Left ventricle myocardium inferior (tissue), 1 donor: ENCODE measurements around the gene LDLRAD3. TPM values are rescaled to one million over a fixed set of nuclear protein-coding genes. Genes with fewer than 3 reads are reported as not detected.

Experiments
- DNase-seq: peaks from one replicate; pipeline ENCODE4 v3.0.0-alpha.2; 2020
- H3K27ac ChIP-seq: fragments of 200-600 bp; replicated peaks from 2 replicates; pipeline ENCODE4 v1.8.0; 2021
- H3K27me3 ChIP-seq: fragments of 200-600 bp; 2 replicates; pipeline ENCODE4 v1.8.0; 2021; ENCODE audit warnings: low read depth
- H3K36me3 ChIP-seq: fragments of 200-600 bp; 2 replicates; pipeline ENCODE4 v1.8.0; 2021
- H3K4me1 ChIP-seq: fragments of 200-600 bp; 2 replicates; pipeline ENCODE4 v1.8.0; 2021
- H3K4me3 ChIP-seq: fragments of 200-600 bp; 2 replicates; pipeline ENCODE4 v1.8.0; 2021; ENCODE audit warnings: mild to moderate bottlenecking, moderate library complexity
- H3K9me3 ChIP-seq: fragments of 200-600 bp; replicated peaks from 2 replicates; pipeline ENCODE4 v1.8.0; 2021
- intact Hi-C: fragments of 100-400 bp; cut with micrococcal nuclease; formaldehyde crosslinking; loops from one replicate; pipeline ENCODE4 v1.11.0; 2022
- total RNA-seq: library from RNA; stranded (reverse); fragmentation: NEBNext Ultra II Directional; extraction: Animal tissue kit (Norgen Biotek cat#: 25700); gene quantifications from one replicate; pipeline ENCODE4 v1.2.1, GENCODE V29; 2021
- TF ChIP-seq, protein P1 (sequence below): fragments of 200-600 bp; IDR thresholded peaks from 2 replicates; pipeline ENCODE4 v1.8.0; 2021; ENCODE audit warnings: antibody characterized with exemption, mild to moderate bottlenecking, borderline replicate concordance
- donor health status: DM: no; HTN: yes; CAD: no; lungs with severe emphysema.

The LDLRAD3 gene
- total RNA-seq, 1 donor from 2014 or later: 1.0 TPM

- Histone ChIP-seq H3K36me3 (no peaks in the 10 kb centered on the region), H3K9me3 (peaks cover 7% of the 10 kb centered on the region), H3K27ac (no peak overlapping the region), H3K4me3 (no peak overlapping the region), H3K4me1 (peaks cover 4% of the 10 kb centered on the region), H3K27me3 (no peaks in the 10 kb centered on the region)
- no peak for DNase-seq
- TF ChIP-seq, protein P1, sequence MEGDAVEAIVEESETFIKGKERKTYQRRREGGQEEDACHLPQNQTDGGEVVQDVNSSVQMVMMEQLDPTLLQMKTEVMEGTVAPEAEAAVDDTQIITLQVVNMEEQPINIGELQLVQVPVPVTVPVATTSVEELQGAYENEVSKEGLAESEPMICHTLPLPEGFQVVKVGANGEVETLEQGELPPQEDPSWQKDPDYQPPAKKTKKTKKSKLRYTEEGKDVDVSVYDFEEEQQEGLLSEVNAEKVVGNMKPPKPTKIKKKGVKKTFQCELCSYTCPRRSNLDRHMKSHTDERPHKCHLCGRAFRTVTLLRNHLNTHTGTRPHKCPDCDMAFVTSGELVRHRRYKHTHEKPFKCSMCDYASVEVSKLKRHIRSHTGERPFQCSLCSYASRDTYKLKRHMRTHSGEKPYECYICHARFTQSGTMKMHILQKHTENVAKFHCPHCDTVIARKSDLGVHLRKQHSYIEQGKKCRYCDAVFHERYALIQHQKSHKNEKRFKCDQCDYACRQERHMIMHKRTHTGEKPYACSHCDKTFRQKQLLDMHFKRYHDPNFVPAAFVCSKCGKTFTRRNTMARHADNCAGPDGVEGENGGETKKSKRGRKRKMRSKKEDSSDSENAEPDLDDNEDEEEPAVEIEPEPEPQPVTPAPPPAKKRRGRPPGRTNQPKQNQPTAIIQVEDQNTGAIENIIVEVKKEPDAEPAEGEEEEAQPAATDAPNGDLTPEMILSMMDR: no peak
- intact Hi-C loops: no loop called here
These were observed 56.8 kb downstream of the LDLRAD3 start for GRCh38 chr11:36000616-36001190.

DNA sequence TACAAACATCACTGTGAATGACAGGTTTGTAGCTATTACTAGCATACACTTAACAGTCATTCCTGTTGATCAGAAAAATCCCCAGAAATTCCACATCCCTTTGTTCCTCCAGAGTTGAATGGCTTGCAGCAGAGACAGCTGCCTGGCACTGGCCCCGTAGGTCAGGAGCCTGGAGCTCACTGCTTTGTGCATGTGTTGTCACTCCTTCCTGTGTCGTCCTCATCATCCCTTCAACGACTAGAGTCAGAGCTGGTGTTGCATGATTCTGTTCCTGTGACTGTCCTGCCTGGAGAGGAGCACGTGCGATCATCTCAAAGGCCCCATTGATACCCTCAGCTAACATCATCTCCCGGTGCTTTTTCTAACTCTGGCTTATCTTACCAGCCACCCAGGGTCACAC lies 58.3 kb downstream of the LDLRAD3 start:
- H3K27ac ChIP-seq: no peak overlapping the region
- H3K4me1 ChIP-seq: peaks cover 4% of the 10 kb centered on the region
- no peaks in the 10 kb centered on the region for H3K36me3 ChIP-seq
- intact Hi-C loops: no loop called here
- peaks cover 7% of the 10 kb centered on the region for H3K9me3 ChIP-seq
- H3K4me3 ChIP-seq: no peak overlapping the region
- TF ChIP-seq, protein P1: no peak
- no peaks in the 10 kb centered on the region for H3K27me3 ChIP-seq
- DNase-seq: no peak

GRCh38 chr11:36002796-36003195 lies 58.9 kb downstream of the LDLRAD3 start:
- TF ChIP-seq, protein P1: no peak
- Histone ChIP-seq H3K27me3 (no peaks in the 10 kb centered on the region), H3K9me3 (peaks cover 7% of the 10 kb centered on the region), H3K4me3 (no peak overlapping the region), H3K36me3 (no peaks in the 10 kb centered on the region), H3K4me1 (peaks cover 4% of the 10 kb centered on the region), H3K27ac (no peak overlapping the region)
- intact Hi-C loops: no loop called here
- no peak for DNase-seq

DNA sequence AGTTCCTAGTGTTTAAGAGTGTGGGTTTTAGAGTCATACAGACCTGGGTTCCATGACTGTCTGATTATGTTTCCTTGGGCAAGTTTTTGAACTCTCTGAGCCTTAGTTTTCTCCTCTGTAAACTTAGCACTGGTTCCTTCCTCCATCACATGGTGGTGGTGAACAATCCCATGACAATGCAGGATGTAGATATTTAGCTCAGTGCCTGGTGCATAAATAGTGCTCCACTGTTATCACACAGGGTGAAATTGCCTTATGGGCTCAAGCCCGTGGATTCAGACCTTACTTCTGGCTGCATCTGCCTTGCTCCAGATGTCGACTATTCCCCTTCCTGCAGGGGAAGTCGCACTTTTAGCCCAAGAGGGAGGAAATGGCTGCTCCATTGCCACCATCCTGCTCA lies 62.7 kb downstream of the LDLRAD3 start:
- peaks cover 32% of the 10 kb centered on the region for H3K4me1 ChIP-seq
- H3K36me3 ChIP-seq: no peaks in the 10 kb centered on the region

GRCh38 chr11:36007127-36007655 lies 63.3 kb downstream of the LDLRAD3 start:
- intact Hi-C loops: no loop called here
- no peak overlapping the region for H3K4me3 ChIP-seq
- peaks cover 7% of the 10 kb centered on the region for H3K9me3 ChIP-seq
- H3K4me1 ChIP-seq: peaks cover 32% of the 10 kb centered on the region
- no peaks in the 10 kb centered on the region for H3K36me3 ChIP-seq
- TF ChIP-seq, protein P1: no peak
- no peak for DNase-seq
- H3K27ac ChIP-seq: no peak overlapping the region
- H3K27me3 ChIP-seq: no peaks in the 10 kb centered on the region

More for the DNA sequence above, 62.7 kb downstream of the LDLRAD3 start:
- TF ChIP-seq, protein P1: no peak
- intact Hi-C loops: no loop called here
- no peak overlapping the region for H3K27ac ChIP-seq
- DNase-seq: no peak
- no peaks in the 10 kb centered on the region for H3K27me3 ChIP-seq
- peaks cover 7% of the 10 kb centered on the region for H3K9me3 ChIP-seq
- H3K4me3 ChIP-seq: no peak overlapping the region
